Stimulated activated CD4-positive, alpha-beta T cell treated with anti-CD3 and anti-CD28 coated beads, Interleukin-1b, Interleukin-23, amount 100 ng/mL, for 48 hours (primary cell): Measurements from ENCODE around the gene F7.
"Not testable (repeated sequence)": the region's sequence is repeated elsewhere in the genome, so short reads cannot be mapped to it uniquely, and the experiment has no call there.

Experiments
- DNase-seq: peaks from one replicate; pipeline ENCODE4 v3.0.0-alpha.2; 2020

Gene F7

DNA sequence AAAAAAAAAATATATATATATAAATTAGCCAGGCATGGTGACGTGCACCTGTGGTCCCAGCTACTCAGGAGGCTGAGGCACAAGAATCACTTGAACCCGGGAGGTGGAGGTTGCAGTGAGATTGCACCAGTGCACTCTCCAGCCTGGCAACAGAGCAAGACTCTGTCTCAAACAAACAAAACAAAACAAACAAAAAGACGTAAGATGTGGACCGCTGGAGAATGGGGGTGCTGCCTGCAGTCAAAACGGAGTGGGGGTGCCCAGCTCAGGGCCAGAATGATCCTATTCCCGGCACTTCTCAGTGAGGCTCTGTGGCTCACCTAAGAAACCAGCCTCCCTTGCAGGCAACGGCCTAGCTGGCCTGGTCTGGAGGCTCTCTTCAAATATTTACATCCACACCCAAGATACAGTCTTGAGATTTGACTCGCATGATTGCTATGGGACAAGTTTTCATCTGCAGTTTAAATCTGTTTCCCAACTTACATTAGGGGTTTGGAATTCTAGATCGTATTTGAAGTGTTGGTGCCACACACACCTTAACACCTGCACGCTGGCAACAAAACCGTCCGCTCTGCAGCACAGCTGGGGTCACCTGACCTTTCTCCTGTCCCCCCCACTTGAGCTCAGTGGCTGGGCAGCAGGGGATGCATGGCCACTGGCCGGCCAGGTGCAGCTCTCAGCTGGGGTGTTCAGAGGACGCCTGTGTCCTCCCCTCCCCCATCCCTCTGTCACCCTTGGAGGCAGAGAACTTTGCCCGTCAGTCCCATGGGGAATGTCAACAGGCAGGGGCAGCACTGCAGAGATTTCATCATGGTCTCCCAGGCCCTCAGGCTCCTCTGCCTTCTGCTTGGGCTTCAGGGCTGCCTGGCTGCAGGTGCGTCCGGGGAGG, at the start of gene F7:
Gene F7 (plus strand): TSS at position 760 of the 889 bp plus-strand sequence. CDS start 51 bp downstream, at position 811.
- DNase-seq: no peak

DNA sequence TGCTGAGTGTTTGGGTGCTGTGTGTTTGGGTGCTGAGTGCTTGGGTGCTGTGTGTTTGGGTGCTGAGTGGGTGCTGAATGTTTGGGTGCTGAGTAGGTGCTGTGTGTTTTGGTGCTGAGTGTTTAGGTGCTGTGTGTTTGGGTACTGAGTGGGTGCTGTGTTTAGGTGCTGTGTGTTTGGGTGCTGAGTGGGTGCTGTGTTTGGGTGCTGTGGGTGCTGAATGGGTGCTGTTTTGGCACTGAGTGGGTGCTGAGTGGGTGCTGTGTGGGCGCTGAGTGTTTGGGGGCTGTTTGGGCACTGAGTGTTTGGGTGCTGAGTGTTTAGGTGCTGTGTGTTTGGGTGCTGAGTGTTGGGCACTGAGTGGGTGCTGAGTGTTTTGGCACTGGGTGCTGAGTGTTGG, 48.5 kb upstream of the F7 start:
- no peak for DNase-seq

DNA sequence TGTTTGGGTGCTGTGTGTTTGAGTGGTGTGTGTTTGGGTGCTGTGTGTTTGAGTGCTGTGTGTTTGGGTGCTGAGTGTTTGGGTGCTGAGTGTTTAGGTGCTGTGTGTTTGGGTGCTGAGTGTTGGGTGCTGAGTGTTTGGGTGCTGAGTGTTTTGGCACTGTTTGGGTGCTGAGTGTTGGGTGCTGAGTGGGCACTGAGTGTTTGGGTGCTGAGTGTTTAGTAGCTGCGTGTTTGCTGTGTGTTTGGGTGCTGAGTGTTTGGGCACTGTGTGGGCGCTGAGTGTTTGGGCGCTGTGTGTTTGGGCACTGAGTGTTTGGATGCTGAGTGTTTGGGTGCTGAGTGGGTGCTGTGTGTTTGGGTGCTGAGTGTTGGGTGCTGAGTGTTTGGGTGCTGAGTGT, 48.0 kb upstream of the F7 start:
- DNase-seq: not testable (repeated sequence)

DNA sequence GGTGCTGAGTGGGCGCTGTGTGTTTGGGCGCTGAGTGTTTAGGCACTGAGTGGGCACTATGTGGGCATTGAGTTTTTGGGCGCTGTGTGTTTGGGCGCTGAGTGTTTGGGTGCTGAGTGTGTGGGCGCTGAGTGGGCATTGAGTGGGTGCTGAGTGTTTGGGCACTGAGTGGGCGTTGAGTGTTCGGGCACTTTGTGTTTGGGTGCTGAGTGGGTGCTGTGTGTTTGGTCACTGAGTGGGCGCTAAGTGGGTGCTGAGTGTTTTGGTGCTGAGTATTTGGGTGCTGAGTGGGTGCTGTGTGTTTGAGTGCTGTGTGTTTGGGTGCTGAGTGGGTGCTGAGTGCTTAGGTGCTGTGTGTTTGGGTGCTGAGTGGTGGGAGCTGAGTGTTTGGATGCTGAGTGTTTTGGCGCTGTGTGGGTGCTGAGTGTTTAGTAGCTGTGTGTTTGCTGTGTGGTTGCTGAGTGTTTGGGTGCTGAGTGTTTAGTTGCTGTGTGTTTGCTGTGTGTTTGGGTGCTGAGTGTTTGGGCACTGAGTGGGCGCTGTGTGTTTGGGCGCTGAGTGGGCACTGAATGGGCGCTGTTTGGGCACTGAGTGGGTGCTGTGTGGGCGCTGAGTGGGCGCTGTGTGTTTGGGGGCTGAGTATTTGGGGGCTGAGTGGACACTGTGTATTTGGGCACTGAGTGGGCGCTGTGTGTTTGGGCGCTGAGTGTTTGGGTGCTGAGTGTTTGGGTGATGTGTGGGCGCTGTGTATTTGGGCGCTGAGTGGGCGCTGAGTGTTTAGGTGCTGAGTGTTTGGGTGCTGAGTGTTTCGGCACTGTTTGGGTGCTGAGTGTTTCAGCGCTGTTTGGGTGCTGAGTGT, 47.2 kb upstream of the F7 start:
- no peak for DNase-seq

DNA sequence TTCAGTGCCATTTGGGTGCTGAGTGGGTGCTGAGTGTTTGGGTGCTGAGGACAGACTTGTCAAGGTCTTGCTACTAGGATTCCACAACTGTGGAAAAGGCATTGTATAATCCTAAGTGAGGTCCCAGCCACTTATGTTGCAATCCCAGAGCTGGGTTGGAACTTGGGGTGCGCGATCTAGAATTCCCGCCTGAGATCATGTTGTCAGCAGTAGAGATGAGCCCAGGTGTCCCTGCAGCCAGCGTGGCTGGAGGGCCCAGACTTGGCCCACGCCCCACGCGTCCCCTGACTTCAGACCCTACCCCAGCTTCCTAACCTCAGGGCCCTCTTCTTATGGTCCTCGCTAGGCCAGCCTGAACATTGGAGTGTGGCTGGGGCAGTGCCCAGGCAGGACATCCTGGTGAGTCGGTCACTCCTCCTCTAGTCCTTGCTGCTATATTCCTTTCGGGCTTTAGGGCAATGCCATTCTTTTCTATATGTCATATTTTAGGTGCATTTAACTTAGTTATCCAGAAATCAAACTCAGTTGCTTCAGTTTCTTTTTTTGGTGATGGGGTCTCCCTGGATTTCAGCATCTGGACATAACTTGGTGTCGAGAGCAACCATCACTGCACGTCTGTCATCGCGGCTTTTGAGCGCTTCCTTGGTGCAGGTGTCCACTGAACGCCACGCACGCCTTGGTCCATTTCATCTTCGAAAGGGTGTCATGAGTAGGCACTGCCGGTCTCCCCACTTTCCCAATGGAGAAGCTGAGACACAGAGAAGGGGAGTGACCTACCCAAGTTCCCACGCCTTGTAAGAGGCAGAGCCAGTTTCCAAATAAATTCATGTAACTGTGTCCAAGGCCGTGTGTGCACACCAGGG, 46.4 kb upstream of the F7 start:
- DNase-seq: no peak

DNA sequence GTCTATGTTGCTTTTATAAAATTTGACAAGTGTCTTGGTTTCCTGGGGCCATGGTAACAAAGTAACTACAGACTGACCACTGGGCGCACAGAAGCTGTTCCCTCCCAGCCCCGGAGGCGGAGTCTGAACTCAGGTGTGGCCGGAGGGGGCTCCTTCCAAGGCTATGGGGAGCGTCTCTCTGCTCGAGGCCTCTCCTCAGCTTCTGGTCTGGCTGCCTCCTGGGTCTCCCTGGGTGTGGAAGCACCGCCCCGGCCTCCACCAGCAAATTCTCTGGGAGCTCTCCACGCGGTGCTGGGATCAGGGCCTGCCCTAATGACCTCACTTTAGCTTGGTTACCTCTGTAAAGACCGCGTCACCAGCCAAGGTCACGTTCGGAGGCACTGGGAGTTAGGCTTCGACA, 45.7 kb upstream of the F7 start:
- DNase-seq: no peak

DNA sequence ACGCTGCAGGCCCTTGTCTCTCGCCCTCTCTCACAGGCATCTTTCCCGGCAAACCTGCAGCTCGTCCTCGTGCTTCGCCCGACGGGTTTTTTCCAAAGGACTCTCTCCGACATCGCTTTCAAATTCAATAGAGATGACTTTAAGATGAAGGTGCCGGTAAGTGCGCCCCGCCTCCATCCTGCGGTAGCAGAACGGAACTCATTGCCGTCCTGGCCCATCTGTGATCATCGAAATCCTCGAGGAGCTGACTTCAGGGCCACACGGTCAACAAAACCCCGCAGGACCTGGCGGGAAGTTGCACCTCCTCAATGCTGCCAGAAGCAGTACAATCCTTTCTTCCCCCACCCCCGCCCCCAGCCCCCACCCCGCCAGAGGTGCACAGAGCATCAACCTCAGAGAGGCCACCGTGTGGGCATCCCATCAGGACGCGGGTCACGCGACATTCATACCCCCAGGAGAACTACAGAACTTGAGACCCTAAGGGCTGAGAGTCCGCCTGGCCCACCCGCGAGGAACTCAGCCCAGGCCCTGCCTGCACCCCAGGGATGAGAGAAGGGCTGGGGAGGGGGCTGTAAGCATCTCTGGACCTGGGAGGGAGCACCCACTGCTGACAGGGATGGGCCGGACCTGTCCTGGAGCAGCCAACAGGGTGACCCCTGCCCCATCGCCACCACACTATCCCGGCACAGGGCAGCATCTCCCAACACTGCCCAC, 44.9 kb upstream of the F7 start:
- no peak for DNase-seq

DNA sequence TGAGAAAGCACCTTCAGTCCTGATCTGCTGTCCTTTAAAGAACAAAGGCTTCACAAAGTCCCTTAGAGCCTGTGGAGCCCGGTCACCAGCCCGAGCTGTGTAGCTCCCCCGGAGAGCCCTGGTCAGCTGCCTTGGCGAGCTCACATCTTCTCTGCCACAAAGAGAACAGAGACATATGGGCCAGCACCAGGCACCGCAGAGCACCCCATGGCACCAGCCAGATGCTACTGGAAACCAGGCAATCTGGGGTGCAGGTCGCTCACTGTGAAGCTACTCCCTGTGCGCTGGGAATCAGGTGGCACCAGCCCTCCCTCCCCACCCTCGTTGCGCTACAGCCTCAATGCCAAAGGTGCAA, 44.3 kb upstream of the F7 start:
- no peak for DNase-seq

DNA sequence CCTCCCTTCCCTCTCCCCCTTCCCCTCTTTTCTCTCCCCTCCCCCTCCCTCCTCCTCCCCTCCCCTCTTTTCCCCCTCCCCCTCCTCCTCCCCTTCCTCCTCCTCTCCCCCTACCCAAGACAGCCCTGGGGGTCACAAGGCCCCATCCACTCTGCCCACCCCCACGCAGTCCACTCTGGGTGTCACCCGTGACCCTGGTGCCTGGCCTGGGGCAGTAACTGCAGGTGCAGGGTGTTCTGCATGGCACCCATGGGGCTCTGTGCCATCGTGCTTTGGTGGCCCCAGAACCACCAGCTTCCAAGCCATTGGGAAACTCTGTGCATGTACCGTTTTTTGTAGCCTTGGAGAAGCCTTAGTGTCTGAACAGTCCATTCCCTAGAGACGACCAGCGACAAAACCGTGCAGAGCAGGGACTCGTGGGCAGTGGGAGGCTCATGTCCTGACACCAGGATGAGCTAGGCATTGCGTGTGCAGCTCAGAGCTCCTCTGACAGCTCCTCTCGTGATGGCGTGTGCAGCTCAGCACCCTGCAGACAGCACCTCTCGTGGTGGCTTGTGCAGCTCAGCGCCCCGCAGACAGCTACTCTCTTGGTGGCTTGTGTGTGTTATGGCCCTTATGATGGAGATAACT, 43.7 kb upstream of the F7 start:
- no peak for DNase-seq

DNA sequence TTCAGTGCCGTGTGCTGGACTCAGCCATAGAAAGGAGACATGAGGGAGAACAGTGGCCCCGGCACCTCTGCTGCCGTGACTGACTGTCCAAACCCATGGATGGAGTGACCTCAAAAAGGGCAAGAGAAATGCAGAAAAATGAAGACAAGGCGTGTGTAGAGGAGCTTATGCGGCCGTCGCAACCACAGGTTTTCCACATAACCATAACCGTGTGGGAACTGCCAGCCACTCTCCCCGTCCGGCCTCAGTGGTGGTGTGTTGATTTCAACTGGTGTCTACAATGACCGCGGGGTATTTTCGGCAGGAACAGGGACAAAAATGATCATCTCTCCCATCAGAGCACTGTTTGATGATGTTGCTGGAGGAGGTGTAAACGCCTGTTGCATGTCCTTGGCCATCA, 42.9 kb upstream of the F7 start:
- DNase-seq: no peak

DNA sequence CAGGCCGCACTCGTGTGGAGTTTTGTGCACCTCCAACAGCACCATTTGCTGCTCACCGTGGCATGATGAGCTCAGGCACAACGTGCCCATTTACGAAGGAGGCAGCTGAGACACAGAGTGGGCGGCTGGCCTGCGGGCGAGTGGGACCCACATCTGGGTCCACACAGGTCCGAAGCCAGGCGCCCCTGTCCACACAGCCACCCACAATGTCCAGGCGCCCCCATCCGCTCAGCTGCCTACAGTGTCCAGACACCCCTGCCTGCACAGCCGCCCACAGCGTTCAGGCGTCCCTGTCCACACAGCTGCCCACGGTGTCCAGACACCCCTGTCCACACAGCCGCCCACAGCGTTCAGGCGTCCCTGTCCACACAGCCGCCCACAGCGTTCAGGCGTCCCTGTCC, 42.5 kb upstream of the F7 start:
- no peak for DNase-seq

DNA sequence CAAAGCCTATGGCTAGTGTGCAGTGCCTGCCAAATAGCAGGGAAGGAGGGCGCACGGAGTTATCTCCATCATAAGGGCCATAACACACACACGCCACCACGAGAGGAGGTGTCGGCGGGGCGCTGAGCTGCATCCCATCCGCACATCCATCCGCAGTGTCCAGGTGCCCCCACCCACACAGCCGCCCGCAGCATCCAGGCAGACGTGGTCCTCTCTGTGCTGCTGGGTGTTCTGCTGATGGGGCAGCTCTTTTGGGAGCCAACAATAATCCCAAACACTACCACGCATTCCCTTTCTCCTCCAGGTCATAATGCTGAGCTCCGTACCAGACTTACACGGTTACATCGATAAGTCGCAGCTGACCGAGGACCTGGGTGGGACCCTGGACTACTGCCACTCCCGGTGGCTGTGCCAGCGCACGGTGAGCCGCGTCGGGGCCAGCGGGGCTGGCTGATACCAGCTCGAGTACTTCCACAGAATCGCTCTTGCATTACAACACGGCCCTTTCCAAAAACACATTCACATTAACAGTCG, 41.5 kb upstream of the F7 start:
- DNase-seq: no peak

DNA sequence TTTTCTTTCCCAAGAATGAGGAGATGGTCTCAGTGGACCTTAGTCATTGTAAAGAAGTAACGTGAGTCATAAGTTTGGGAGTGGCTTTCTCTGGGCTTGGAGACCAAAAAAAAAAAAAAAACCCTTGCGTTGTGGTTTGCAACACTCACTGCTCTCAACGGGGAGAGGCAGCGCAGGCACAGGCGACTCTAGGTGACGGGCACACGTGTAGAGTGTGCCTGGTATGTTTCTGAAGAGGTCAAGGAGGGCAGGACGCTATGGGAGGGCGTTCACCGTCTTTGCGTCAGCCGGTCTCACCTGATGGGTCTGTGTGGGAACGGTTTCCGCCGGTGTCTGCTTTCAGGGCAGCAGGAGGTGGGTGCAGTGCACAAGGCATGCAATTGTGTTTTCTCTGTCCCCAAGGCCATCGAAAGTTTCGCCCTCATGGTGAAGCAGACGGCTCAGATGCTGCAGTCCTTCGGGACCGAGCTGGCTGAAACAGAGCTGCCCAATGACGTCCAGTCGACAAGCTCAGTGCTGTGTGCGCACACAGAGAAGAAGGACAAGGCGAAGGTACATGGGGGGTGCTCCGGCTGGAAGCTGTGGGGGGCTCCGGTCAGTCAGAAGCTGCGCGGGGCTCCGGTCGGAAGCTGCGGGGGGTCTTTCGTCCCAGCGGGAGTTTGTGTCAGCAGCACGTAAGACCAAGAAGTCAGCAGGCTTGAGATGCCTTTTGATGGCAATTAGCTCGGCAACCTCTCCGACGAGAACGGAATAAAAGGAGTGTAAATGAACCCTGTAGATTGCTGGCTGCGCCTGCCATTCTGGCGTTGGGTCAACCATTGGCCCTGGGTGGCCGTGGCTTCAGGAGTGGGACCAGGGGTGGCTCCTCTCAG, 40.8 kb upstream of the F7 start:
- DNase-seq: no peak

DNA sequence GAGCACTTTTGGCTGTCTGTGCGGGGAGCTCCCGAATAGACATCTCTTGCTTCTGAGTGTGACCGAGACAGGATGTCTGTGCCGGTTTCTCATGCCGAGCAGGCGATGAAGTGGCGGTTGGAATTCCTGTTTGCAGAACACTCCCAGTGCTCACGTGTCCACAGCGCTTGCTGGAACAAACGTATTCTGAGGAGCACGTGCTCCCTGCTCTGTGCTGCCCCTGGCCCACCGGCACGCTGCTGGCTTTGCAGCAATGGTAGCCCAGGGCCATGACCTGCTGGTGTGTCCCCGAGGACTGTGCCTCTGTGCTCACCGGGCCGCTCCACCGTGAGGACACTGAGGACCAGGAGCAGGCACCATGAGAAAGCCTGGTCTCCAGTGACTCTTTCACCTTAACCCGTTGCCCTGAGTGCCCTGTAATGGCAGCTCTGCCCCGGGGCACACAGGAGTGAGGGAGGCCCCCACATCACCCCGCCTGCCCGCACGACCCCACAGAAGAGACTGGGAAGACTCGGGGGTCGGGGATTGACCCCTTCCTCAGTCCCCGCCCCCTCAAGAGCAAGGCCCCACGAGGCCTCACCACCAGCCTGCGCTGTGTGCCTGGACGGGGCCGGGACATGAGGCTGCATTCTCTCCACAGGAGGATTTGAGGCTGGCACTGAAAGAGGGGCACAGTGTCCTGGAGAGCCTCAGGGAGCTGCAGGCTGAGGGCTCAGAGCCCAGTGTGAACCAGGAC, 40.0 kb upstream of the F7 start:
- DNase-seq: no peak

DNA sequence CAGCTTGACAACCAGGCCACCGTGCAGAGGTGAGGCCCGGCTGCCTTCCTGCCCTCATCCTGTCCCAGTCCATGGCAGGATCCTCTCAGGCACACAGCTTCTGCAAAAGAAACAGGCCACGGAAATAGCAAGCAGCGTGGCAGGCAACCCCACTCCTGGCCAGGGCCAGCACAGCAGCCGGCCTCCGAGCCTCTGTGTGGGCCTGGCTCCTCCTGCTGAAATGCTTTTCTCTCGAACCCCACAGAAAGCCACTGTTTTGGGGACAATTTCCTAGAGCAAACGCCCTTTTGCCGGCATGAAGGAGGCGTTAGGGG, 39.5 kb upstream of the F7 start:
- no peak for DNase-seq

DNA sequence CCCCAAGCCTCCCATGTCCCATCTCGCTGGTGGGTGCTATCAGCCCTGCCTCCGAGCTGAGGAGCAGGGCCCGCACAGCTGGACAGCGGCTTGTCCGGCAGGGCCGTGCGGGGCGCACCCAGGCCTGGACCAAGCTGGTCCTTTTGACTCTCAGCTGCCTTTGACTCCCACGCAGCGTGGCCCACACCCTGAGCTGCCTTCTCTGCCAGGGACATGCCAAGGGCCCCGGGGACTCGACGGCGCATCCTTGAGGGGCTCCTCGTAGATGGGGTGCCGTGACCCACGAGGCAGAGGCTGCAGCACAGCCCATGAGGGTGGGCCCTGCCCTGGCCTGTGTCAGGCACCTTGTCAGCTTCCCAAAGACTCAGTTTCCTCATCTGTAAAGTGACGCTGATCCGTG, 38.8 kb upstream of the F7 start:
- no peak for DNase-seq

DNA sequence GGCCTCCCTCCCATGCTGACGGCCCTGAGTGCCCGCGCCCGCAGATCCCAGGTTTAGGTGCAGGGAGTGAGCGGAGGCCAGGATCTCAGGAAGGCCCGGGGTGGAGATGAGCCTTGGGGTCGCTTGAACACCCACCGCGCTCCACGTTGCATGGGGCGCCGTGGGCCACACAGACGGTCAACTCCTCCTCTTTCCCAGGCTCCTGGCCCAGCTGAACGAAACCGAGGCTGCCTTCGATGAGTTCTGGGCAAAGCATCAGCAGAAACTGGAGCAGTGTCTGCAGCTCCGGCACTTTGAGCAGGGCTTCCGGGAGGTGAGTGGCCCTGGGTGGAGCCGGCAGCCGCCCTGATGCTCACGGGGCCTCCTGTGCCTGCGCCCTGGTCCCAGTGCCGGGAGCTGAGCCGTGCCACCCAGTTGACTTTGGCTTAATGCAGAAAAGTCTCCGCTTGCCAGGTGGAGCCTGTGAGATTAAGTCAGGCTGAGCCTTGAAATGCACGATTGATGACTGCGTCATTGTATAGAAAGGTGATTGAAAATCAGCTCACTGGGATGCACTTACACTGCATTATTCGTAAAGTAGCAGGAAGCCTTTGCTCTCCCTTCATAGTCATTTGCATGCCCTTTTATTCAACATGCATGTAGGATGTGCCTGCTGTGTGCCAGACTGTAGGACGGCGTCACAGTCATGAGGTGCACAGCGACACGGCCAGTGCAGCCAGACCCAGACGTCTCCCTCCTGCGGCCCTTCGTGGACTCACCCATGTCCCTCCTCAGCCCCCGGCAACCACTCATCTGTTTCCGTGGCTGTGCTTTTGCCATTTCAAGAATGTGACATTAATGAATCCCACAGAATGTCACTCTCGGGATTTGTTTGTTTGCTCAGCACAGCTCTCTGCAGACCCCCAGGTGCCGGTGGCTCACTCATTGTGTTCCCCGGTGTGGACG, 35.5 kb upstream of the F7 start:
- no peak for DNase-seq

DNA sequence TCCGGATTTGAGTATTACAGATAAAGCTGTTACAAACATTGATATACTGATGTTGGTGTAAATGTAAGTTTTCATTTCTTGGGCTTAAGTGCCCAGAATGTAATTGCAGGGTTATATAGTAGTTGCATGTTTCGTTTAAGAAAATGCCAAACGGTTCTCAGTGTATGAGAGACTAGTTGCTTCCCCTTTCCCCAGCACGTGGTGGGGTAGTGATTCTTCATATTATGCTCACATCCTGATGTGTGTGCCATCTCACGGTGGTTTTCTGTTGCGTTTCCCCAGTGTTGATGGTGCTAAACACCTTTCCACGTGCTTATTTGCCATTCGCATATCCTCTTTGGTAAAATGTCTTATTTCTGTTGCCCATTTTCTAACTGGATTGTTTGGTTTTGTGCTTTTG, 34.7 kb upstream of the F7 start:
- DNase-seq: no peak

DNA sequence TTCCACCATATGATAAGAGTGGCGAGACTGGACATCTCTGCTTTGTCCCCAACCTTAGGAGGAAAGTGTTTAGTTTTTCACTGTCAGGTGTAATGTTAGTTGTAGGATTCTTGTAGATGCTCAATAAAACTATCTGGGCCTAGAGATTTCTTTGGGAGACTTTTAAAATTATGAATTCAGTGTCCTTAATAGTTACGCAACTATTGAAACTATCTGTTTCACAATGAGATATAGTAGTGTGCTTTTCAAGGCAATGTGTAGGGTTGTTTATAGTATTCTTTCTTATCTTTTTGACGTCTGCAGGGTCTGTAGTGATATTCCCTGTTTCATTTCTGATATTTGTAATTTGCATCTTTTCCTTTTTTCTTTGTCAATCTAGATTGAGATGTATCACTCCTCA, 33.2 kb upstream of the F7 start:
- DNase-seq: no peak
